GM12801 (cell line): ENCODE results near the gene UPF1.

Source experiments
- CTCF ChIP-seq: IDR thresholded peaks from one replicate; pipeline ENCODE4 v1.5.1; 2011; ENCODE audit warnings: control low read depth; ENCODE audit not compliant: insufficient read length; ENCODE audit errors: extremely low read depth

UPF1 gene

GRCh38 chr19:18831524-18832305, at the start of gene UPF1:
Gene UPF1, plus strand, starts transcription at chr19:18831959. Its CDS starts 251 bp downstream, at chr19:18832210.
- TF ChIP-seq CTCF: no peak

- TF ChIP-seq CTCF: no peak
These were observed 49.1 kb upstream of the UPF1 start for GRCh38 chr19:18782559-18783225.

GRCh38 chr19:18783958-18784785, 47.6 kb upstream of the UPF1 start:
- TF ChIP-seq CTCF: no peak

- no peak for TF ChIP-seq CTCF
These were observed 47.0 kb upstream of the UPF1 start for GRCh38 chr19:18784786-18785120.

GRCh38 chr19:18785179-18786124, 46.3 kb upstream of the UPF1 start:
- TF ChIP-seq CTCF: no peak

- TF ChIP-seq CTCF: no peak
These were observed 43.0 kb upstream of the UPF1 start for GRCh38 chr19:18788529-18789421.
